CMK (cell line): ENCODE data around the gene TEDC1.

ENCODE experiments used
- DNase-seq: peaks from one replicate; pipeline ENCODE4 v3.0.0-alpha.2; 2010; ENCODE audit warnings: low read depth

Gene TEDC1

GRCh38 chr14:105497671-105498429 is 6.8 kb downstream of the TEDC1 start:
- no peak for DNase-seq

- DNase-seq = no peak
Measured at GRCh38 chr14:105498430-105499255, 7.6 kb downstream of the TEDC1 start.

- DNase-seq = no peak
Measured at GRCh38 chr14:105499256-105500035, 8.4 kb downstream of the TEDC1 start.

GRCh38 chr14:105500036-105500725 is 9.1 kb downstream of the TEDC1 start:
- DNase-seq = no peak

- no peak for DNase-seq
Measured at GRCh38 chr14:105500726-105501101, 9.7 kb downstream of the TEDC1 start.

- DNase-seq = no peak
Measured at GRCh38 chr14:105501504-105502291, 10.7 kb downstream of the TEDC1 start.

GRCh38 chr14:105502446-105503295 is 11.6 kb downstream of the TEDC1 start:
- DNase-seq = no peak

- DNase-seq = no peak
Measured at GRCh38 chr14:105503296-105503640, 12.2 kb downstream of the TEDC1 start.

GRCh38 chr14:105503935-105504692 is 13.1 kb downstream of the TEDC1 start:
- DNase-seq = no peak

- DNase-seq = no peak
Measured at GRCh38 chr14:105505101-105505500, 14.1 kb downstream of the TEDC1 start.

- no peak for DNase-seq
Measured at GRCh38 chr14:105507247-105507646, 16.2 kb downstream of the TEDC1 start.

GRCh38 chr14:105508069-105508468 is 17.0 kb downstream of the TEDC1 start:
- DNase-seq = no peak

- no peak for DNase-seq
Measured at GRCh38 chr14:105508601-105509000, 17.6 kb downstream of the TEDC1 start.

- DNase-seq = no peak
Measured at GRCh38 chr14:105517096-105517495, 26.1 kb downstream of the TEDC1 start.

- no peak for DNase-seq
Measured at GRCh38 chr14:105519946-105520698, 29.1 kb downstream of the TEDC1 start.

GRCh38 chr14:105525326-105525725 is 34.3 kb downstream of the TEDC1 start:
- no peak for DNase-seq

GRCh38 chr14:105525861-105526775 is 35.1 kb downstream of the TEDC1 start, which contains the start of gene TMEM121:
Gene TMEM121, plus strand, starts transcription at chr14:105526583. Its CDS starts 2,252 bp downstream, at chr14:105528835.
- DNase-seq = no peak
